GM19438 (cell line): ENCODE data around the gene ZIC1.

Source experiments
- ATAC-seq: cut with Tn5 transposase; IDR thresholded peaks from one replicate; pipeline ENCODE4 v1.9.1; 2021; ENCODE audit warnings: low read depth; ENCODE audit not compliant: unreplicated experiment

Gene ZIC1

DNA sequence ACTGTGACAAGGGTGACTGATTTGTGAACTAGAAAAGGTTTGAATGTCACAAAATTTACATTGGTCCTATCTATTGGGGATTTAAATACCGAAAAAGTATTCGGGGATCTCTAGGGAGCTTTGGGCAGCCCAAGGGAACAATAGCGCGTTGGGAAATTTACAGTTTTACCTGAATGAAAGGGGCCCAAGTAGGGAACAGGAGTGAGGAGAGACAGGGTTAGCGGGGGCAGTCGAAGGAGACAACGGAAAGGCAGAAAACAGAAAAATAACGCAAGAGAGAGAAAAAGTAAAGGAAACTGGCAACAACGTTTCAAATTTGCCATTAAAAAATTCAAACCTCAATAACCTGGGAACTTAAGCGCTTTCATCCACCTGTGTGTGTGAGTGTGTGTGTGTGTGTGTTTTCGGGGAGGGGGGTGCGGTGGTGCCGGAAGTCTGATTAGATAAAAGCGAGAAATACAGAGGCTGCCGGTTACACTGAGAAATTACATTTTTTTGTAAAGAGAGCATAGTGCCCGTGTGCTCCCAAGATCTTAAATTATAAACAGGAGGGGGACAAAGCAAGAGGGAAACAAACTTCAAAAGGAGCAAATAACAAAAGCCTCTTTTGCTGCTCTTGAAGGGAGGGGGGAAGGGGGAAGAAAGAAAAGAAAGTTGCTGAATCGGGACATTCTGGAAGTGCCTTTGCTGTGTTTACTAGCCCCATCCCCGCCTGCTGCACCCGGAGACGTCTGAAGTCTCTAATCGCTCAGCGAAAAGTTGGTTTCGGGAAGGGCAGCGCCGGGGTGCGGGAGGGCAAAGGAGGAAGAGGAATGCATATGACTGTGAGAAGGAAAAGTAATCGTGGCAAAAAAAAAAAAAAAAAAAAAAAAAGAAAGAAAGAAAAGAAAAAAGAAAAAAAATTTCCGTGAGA, 721 bp upstream of the ZIC1 start:
- ATAC-seq: no peak

DNA sequence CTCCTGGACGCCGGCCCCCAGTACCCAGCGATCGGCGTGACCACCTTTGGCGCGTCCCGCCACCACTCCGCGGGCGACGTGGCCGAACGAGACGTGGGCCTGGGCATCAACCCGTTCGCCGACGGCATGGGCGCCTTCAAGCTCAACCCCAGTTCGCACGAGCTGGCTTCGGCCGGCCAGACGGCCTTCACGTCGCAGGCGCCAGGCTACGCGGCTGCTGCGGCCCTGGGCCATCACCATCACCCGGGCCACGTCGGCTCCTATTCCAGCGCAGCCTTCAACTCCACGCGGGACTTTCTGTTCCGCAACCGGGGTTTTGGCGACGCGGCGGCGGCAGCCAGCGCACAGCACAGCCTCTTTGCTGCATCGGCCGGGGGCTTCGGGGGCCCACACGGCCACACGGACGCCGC, 956 bp downstream of the ZIC1 start:
- no peak for ATAC-seq

DNA sequence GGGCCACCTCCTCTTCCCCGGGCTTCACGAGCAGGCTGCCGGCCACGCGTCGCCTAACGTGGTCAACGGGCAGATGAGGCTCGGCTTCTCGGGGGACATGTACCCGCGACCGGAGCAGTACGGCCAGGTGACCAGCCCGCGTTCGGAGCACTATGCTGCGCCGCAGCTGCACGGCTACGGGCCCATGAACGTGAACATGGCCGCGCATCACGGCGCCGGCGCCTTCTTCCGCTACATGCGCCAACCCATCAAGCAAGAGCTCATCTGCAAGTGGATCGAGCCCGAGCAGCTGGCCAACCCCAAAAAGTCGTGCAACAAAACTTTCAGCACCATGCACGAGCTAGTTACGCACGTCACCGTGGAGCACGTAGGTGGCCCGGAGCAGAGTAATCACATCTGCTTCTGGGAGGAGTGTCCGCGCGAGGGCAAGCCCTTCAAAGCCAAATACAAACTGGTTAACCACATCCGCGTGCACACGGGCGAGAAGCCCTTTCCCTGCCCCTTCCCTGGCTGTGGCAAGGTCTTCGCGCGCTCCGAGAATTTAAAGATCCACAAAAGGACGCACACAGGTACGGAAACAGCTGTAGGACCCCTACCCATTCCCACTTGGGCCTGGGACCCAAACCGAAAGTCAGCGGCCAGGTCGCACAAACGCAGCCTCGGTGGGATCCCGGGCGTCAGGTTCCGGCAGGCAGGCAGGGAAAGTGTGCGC, 1.5 kb downstream of the ZIC1 start:
- no peak for ATAC-seq

DNA sequence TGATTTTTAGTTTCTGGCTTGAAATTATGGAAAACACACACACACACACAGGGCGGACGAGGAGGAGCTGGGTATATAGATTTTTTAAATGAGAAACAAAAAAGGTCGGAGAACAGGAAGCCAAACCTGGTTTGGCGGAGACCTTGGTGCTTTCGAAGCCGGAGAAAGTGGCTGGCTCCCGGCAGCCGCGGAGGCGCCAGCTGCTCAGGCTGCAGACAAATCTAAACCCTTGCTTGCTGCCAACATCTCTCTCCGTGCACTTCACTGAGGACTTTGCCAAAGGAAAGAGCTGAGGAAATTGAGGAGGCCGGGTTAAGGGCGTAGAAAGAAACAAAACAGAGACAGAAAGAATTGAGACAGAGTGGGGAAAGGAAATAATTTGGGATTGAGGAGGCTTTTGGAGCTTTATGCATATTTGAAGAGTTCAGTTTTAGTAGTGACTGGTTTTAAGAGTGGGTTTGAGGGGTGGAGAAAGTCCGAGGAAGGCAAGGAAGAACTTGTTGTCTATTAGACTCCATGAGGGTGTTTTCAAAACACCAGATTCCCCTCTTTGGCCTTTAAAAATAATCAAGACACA, 2.2 kb downstream of the ZIC1 start:
- ATAC-seq: no peak

DNA sequence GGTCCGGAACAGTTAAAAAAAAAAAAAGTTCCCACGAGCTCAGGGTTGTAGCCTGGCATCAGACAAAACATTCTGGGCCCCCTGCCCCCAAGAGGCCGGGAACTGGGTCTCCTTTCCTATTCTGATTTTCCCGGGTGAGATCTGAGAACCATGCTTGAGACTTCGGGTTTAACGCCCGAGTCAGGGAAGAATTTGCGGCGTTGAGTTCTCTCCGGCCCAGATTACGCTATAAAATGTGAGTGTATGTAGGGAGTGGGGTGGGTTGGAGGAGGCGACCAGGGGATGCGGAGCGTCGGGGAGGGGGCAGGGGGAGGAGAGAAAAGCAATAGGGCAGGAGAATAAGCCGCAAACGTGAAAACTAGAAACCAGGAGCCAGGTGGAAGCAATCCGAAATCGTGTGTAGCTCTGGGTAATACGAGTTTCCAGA, 2.7 kb downstream of the ZIC1 start:
- ATAC-seq: no peak

DNA sequence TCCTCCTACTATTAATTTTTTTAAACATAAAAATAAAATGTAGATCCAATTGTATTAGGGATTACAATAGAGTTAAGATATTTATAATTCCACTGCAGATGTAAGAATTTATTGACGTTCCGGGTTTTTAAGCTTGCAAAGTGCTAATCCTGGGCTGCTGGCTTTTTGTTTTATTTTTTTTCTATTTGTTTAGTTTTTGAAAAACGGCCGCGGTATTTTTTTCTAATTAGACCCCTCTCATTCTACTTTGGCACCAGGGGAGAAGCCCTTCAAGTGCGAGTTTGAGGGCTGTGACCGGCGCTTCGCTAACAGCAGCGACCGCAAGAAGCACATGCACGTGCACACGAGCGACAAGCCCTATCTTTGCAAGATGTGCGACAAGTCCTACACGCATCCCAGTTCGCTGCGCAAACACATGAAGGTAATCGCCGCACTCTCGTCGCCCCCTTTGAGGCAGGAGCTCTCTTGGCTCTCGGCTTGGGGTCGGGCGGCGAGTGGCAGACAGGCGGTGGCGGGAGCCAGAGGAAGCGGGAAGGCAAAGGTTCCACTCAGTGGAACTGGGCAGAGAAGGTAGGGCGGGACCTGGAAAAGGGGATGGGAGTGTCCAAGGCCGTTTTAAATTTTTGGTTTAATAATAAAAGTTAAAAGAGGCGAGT, 3.2 kb downstream of the ZIC1 start:
- ATAC-seq: no peak

DNA sequence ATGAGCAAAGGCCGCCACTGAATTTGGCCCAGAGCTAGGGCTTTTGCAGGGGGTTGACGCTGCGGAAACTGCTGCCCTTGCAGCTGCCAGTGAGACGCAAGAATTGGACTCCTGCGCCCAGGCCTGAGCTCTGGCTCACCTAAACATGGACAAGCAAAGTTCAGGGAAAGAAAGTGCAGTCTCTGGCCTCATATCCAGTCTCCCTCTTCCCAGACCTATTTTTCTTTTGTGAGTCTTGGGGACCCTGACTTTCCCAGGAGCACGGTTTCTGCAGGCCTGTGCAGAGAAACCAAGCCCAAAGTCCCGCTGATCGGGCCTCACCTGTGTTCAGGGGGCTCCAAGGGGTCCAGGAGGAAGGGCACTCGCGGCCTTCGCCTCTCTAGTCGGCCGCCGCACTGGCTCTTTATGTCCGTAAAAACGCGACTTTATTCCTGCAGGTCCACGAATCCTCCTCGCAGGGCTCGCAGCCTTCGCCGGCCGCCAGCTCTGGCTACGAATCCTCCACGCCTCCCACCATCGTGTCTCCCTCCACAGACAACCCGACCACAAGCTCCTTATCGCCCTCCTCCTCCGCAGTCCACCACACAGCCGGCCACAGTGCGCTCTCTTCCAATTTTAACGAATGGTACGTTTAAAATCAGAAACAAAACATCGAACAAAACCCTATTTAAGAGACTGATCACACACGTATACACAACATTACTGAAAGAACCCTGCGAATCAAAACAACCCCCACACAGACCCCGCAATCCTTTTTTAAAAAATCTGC, 3.9 kb downstream of the ZIC1 start:
- ATAC-seq: no peak

DNA sequence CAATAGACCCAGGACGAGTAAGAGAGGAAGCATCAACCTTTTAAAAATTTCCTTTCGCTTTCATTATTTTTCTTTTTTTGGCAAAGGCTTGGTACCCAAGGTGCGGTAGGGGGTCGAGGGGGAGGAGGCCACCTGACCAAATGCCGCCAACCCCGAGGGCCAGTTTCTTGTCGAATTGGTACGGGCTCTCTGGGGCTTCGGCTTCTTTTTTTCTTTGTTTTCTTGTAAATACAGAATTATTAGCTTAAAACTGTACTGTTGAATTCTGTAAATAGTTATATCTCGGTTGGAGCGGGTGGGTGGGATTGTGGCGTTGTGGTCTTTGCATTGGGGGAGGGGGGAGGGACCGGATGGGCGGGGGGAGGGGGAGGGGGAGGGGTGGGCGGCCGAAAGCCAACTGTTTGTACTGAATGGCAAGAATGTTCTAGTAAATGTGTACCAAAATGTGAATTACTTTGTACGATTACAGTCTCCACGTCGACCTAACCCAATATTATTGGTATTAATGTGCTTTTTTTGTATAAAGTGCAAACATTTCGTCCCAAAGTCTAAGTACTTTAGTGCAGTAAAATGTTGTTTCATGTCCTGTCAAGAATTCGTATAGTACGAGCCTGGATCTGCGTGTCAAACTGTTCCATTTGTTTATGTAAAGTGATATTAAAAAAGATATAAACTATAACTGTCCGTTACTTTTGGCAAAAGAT, 4.7 kb downstream of the ZIC1 start:
- no peak for ATAC-seq

DNA sequence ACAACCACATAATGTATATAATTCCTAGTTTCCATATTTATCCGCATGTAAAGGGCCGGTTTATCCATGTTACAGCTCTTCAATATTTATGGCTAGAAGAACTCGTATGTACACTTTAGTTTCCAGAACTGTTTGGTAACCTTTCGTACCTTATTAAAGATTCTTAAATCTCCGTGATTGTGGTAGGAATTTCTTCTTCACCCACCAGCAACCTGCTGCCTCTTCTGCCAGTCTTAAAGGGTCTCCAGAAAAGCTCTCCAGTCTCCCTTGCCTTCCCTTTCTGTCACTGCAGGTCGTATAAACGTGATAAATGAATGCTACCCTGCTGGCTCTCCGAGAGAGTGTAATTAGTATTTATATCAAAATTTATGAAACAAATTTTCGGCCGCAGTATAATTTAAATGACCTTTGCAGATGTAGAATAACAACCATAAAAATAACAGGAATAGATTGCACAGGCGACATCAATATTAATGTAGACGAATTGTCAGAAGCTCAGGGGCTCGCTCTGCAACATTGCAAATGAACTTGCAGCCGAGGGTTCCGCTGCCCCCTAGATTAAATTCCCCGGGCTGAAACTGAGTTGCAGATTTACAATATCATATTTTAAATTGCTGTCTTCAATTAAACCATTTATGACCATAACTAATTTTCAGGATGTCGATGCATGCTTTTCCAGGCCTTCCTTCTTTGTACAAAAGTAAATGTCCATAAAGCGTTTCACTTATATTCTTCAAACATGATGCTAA, 5.4 kb downstream of the ZIC1 start:
- no peak for ATAC-seq

DNA sequence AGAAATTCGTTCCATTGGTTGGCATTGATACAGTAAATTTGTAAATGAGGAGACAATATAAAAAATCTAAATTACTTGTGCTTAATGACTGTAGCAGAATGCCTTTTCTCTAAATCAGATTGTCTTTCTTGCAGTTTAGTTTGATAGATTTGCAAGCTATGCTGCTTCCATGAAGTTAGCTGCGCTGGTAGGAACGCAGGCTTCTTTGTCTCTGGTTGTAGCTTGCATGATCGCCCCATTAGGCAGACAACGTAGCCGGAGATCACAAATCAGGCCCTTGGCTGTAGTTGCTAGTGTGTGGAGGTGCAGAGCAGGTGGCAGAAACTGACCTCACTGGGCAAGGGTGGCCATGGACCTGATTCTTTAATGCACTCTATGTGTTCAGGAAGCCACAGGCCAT, 6.1 kb downstream of the ZIC1 start:
- ATAC-seq: no peak

DNA sequence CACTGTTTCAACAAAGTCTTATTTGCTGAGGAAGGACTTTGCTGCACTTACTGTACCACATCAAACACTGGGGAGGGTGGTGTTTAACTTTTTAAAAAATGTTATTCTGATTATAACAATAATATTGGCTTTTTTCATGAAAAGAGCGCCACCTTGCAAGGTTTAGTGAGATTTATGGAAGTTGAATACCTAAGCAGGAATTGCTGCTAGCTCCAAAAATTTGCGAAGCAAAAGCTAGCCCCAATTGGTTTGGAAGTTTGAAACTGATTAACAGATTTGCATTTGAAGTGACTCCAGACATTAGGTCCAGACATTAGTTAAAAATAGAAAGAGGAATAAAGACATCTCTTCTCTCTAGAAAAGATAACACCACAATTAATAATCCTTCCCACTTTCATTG, 6.7 kb downstream of the ZIC1 start:
- no peak for ATAC-seq

DNA sequence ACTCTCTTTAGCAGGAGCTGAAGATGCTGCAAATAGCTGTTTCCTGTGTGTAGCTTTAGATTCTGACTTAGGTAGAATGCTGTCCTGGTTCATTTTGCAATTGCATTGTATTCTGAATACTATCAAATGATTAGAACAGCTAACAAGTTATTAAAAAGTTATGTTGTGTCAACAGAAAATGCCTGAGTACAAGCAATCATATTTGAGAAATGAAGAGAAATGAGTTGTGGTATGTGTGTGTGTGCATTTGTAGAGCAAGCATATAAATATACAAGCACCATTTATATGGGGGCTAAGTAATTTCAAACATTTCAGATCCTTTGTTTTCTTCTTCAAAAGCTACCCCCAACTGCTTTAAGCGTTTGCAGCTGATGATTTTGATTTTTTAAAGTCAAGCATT, 7.8 kb downstream of the ZIC1 start:
- ATAC-seq: no peak

DNA sequence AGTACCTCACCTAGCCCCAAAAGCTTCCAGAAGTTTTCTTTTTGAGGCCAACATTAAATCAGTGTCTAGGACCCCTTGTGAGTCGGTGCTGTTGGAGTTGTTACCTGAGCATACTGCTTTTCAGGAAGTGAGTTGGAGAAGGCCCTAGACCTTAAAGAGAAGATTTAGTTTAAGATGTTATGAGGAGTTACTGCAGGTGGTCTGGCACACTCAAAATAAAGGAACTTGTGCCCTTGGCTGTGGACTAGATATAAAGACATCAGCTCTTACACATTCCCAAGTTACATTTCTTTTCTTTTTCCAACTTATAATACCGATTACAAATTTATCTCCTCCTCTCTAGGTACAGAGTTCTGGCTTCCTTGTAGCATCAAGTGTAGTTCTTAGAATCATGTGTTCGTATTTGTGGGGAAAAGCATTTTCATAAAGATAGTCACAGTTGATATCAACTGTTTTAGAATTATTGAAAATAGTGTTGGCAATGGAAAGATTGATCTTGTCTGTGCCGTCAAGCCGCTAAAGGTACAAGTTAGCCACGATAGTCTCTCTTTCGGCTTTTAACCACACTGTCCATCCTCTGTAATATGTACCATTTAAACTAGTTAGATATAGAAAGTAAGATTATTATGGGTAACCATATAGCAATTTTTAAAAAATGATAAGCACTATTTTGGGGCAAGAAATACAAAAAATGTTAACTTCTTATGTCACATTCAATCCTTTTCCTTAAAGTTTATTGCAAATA, 8.6 kb downstream of the ZIC1 start:
- no peak for ATAC-seq

DNA sequence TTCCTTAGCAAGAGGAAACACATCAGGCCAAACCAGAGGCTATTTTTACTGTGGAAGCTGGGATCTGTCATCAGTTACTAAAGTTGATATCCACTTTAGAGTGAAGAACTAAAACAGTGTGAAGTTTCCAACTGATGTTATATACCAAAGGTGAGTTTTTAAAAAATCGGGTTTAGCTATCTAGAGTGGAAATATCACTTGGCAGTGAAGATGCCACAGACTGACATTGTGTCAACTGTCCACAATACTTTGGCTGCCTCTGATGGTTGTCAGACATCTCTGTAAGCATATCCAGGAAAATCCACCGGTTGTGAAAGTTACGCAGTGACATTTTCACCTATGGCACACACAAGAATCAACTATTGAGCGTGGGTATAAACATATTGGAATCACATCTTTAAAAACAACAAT, 9.2 kb downstream of the ZIC1 start:
- ATAC-seq: no peak

DNA sequence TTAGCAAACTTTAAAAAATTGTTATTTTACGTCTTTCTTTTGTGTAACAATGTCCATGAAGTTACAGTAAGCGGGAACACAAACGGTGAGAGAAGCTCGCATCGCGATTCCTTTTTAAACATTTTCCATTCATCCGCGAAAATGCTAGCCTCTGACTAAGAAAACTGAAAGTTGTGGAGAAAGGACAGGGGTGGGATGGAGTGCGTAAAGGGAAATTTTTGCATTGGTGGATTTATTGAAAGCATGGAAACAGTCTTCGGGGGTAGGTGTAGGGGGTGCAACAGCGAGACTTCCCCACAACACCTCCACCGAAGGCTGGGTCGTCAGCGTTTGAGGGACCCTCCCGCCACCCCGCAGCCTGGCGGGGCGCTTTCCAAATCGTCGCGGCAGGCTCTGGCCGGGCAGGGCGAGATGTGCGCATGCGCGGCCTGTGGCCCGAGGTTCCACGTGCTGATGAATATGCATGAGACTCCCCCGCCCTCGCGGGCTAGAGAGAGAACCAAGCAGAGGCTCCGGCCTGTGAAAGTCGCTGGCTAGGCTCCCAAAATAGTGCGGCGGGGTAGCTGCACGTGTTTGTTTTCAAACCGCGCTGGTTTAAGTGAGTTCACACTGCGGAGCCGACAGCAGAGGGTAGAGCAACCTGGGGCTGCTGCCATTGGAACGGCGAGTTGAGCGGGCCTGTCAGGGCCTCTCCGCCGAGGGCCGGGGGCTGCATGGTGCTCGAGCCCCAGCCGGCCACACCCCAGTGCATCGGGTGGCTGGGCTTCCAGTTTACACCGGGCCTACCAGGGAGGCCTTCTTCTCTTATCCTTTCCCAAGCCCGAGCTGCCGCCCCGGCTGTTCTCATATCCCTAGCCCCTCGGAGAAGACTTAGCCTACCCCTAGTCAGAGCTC, 9.9 kb downstream of the ZIC1 start:
- ATAC-seq: no peak

DNA sequence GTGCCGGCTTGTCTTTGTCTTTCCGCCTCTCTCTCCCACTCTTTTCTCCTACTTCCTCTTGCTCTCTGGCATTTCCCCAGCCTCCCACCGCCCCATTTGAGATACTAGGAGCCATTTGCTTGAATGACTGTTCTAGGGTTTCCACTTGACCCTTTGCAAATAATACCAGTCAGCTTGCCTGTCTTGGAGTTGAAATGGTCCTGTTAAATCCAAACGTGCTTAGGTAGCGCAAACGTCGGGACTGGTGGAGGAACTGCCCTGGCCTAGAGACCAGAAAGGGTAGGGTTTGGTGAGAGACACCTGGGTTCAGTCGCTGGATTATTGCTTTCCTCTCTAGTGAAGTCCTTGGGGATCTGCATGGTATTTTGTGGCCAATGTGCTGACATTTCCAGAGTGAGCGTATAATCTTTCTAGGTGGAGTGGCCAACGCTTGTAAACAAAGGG, 10.6 kb downstream of the ZIC1 start:
- no peak for ATAC-seq
